ENCODE measurements around the gene RUNX2.
"Not testable (repeated sequence)": the region's sequence is repeated elsewhere in the genome, so short reads cannot be mapped to it uniquely, and the experiment has no call there.

The RUNX2 gene

DNA sequence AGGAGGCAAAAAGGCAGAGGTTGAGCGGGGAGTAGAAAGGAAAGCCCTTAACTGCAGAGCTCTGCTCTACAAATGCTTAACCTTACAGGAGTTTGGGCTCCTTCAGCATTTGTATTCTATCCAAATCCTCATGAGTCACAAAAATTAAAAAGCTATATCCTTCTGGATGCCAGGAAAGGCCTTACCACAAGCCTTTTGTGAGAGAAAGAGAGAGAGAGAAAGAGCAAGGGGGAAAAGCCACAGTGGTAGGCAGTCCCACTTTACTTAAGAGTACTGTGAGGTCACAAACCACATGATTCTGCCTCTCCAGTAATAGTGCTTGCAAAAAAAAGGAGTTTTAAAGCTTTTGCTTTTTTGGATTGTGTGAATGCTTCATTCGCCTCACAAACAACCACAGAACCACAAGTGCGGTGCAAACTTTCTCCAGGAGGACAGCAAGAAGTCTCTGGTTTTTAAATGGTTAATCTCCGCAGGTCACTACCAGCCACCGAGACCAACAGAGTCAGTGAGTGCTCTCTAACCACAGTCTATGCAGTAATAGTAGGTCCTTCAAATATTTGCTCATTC lies at the start of gene RUNX2:
TSS of gene RUNX2 (plus strand) at position 375 of the 567 bp plus-strand sequence. CDS start 397 bp downstream, outside the sequence.
- no peak for DNase-seq (ENCODE audit: low spot score)

DNA sequence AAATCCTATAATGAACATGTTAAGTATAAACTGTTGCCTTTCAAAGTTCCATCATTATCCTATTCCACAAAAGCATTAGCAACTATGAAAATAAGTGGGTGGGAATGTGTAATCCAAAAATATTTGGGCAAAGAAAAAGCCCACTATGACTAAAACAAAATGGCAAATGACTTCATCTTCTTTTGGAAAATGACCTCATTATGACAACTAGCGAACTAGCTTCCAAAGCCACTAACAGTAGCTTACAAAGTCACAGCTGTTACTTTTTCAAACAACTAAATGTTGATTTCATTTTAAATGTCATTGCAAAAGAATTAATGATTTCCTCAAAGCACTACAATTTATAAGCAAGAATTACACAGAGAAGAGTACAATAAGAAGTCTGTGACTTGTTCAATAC lies 49.8 kb upstream of the RUNX2 start:
- DNase-seq (ENCODE audit: low spot score): no peak

DNA sequence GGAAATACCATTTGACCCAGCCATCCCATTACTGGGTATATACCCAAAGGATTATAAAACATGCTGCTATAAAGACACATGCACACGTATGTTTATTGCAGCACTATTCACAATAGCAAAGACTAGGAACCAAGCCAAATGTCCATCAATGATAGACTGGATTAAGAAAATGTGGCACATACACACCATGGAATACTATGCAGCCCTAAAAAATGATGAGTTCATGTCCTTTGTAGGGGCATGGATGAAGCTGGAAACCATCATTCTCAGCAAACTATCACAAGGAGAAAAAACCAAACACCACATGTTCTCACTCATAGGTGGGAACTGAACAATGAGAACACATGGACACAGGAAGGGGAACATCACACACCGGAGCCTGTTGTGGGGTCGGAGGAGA lies 41.4 kb upstream of the RUNX2 start:
- not testable (repeated sequence) for DNase-seq (ENCODE audit: low spot score)

DNA sequence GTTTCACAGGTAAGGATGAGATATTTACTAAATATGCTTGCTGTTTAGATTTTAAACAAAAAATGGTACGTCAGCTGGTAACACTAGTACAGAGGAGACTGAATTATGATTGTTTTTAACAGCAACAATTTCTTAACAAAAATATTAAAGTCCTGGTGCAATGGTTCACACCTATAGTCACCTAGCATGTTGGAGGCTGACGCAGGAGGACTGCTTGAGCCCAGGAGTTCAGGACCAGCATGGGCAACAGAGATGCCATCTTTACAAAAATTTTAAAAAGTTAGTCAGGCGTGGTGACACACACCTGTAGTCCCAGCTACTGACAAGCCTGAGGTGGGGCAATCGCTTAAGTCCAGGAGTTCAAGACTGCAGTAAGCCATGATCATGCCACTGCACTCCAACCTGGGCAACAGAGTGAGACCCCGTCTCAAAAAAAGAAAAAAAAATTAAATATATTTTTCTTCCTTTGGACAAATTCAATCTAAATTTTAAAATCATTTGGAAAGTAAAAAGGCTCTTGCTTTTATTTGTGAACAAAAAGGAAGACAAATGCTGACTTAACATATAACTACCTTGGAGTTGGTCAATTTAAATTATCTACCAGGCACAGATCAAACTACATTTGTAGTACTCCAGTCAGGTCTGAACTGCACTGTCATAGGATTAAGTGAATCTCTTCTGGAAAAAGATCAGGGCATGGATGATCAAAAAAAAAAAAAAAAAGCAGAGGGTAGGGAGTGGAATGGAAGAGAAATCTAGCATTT lies 38.2 kb upstream of the RUNX2 start:
- no peak for DNase-seq (ENCODE audit: low spot score)

DNA sequence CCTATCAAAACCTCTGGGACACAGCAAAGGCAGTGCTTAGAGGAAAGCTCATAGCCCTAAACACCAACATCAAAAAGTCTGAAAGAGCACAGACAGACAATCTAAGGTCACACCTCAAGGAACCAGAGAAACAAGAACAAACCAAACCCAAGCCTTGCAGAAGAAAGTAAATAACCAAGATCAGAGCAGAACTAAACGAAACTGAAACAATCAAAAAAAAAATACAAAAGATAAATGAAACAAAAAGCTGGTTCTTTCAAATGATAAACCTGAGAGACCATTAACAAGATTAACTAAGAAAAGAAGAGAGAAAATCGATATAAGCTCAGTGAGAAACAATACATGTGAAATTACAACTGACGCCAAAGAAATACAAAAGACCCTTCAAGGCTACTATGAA lies 34.8 kb upstream of the RUNX2 start:
- no peak for DNase-seq (ENCODE audit: low spot score)

DNA sequence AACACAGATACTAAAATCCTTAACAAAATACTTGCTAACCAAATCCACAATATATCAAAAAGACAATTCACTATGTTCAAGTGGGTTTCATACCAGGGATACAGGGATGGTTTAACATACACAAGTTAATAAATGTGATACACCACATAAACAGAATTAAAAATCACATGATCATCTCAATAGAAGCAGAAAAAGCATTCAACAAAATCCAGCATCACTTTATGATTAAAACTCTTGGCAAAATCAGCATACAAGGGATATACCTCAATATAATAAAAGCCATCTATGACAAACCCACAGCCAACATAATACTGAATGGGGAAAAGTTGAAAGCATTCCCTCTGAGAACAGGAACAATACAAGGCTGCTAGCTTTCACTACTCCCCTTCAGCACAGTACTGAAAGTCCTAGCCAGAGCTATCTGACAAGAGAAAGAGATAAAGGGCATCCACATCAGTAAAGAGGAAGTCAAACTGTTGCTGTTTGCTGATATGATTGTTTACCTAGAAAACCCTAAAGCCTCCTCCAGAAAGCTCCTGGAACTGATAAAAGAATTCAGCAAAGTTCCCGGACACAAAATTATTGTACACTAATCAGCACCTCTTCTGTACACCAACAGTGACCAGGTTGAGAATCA lies 33.9 kb upstream of the RUNX2 start:
- not testable (repeated sequence) for DNase-seq (ENCODE audit: low spot score)

DNA sequence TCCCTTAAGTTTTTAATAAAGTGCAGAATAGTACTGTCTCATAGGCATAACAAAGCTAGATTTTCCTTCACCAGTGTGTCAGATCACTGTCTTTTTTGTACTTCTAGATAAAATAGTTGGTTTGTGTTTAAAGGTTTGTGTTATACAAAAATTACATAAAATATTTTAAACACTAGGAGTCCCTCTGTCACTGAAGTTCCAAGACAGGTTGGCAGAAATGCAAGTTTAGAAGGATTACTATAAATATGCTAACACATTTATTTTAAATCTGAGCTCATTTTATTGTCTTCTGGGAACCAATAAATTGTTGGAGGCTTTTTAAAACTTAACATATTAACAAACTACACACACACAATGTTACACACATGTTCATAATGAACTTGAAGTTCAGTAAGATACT lies 30.8 kb upstream of the RUNX2 start:
- DNase-seq (ENCODE audit: low spot score): no peak

DNA sequence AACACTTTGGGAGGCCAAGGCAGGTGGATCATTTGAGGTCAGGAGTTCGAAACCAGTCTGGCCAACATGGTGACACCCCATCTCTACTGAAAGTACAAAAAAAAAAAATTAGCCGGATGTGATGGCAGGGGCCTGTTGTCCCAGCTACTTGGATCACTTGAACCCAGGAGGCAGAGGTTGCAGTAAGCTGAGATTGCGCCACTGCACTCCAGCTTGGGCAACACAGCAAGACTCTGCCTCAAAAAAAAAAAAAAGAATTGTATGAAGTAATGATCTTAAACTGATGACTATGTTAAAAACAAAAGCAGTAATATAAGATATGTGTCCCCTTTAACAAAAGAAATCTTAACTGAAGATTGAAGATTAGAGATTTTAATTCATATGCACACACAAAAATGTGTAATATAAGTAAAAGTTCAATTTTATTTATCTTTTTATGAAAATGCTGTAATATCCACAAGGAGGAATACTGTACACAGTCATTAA lies 29.0 kb upstream of the RUNX2 start:
- no peak for DNase-seq (ENCODE audit: low spot score)

DNA sequence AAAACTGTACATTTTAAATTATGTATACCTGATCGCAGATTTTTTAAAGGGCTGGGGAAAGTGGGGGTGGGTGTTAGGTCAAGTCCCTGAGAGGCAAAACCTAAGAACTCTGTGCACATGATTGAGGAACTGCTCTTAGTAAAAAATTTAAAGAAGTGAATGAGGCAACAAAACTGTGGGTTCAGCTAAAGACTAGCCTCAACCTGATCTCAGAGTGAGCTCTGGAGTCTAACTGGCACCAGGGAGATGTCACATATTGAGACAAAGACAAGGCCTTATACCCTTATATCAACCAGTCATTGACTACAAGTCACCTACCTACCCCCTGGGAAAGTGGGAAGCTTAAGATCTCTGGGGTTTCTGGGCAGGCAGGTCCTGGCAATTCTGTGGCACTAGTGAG lies 27.4 kb upstream of the RUNX2 start:
- no peak for DNase-seq (ENCODE audit: low spot score)

DNA sequence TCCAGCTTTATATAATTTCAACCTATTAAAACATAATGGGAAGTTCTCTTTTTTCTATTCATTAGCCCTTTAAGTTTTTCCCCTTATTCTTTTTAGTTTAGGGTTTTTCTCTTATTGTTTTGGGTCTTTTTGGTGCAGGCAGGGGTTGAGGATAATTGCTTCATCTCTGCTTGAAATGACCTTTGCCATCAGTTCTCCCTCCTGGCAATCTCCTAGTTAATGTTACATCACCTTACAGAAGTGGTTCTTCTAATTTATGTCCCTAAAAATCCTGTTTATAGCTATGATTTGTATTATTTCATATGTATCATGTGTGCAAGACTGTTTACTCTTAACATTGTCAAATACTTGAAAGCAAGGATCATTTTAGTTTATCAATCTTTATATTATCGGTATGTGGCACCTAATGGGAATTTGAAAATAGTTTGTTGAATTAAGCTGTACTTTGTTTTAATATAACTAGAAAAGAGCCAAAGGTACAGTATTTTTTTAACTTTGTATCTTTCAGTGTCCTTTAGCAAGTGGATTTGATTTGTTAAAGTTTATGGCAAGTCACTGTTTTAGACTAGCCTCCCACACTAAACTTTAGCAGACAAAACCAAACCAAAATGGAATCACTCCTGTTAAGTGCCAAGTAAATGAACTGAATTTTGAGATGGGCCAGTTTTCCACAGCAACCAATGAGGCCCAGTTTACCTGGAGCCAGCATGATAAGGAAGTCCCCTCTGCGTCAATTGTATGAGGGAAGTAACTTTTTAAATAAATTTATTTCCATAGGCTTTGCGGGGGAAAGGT lies 26.6 kb upstream of the RUNX2 start:
- DNase-seq (ENCODE audit: low spot score): no peak

DNA sequence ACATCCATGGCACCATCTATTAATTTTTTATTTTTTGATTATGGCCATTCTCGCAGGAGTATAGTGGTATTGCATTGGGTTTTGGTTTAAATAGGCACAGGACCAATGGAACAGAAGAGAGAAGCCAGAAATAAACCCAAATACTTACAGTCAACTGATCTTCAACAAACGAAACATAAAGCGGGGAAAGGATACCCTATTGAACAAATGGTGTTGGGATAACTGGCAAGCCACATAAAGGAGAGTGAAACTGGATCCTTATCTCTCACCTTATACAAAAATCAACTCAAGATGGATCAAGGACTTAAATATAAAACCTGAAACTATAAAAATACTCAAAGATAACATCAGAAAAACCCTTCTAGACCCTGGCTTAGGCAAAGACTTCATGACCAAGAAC lies 25.3 kb upstream of the RUNX2 start:
- no peak for DNase-seq (ENCODE audit: low spot score)

DNA sequence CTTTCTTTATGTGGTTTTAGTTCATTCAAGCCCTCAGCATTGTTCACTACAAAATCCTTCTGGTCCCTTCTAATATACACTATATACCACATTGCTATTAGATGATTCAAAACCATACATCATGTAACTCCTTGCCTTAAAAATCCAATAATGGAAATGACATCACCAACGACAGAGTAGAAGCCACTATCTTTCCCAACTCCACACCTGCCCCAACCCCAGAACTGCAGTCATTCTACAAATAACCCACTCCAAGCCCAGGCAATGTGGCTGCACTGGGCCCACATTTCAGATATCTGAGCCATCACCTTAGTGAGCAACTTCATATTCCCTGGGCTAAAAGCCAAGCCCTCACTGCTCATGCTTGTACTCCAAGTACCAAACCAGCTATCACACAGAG lies 22.6 kb upstream of the RUNX2 start:
- DNase-seq (ENCODE audit: low spot score): no peak

DNA sequence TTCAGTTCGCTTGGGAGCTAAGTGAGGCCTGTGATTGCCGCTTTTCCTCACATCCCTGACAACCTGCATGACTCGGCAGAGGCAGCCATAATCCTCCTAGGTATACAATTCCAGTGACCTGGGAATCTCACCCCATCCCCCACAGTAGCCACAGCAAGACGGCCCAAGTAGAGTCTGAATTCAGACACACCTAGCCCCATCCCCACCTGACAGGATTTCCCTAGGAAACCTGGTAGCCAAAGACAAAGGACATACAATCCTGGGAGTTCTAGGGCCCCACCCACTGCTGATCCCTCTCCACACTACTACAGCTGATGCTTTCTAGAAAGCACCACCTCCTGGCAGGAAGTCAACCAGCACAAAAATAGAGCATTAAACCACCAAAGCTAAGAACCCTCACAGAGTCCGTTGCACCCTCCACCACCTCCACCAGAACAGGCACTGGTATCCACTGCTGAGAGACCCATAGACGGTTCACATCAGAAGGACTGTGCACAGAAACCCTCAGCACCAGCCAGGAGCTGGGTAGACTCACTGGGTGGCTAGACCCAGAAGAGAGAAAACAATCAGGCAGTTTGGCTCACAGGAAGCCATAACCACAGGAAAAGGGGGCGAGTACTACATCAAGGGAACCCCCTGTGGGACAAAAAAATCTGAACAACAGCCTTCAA lies 17.9 kb upstream of the RUNX2 start:
- DNase-seq (ENCODE audit: low spot score): no peak

DNA sequence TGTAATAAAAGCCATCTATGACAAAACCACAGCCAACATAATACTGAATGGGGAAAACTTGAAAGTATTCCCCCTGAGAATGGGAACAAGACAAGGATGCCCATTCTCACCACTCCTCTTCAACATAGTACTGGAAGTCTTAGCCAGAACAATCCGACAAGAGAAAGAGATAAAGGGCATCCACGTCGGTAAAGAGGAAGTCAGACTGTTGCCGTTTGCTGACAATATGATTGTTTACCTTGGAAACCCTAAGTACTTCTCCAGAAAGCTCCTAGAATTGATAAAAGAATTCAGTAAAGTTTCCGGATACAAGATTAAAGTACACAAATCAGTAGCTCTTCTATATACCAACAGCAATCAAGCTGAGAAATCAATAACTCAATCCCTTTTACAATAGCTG lies 14.0 kb upstream of the RUNX2 start:
- no peak for DNase-seq (ENCODE audit: low spot score)

DNA sequence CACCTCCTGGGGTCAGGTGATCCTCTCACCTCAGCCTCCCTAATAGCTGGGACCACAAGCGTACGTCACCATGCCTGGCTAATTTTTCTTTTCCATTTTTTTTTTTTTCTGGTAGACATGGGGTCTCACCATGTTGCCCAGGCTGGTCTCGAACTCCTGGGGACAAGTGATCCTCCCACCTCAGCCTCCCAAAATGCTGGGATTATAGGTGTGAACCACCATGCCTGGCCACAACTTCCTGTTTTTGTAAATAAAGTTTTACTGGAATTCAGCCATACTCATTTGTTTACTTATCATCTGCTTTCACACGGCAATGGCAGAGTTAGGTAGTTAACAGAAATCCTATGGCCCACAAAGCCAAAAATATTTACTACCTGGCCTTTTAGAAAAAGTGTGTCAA lies 7.8 kb upstream of the RUNX2 start:
- DNase-seq (ENCODE audit: low spot score): no peak

DNA sequence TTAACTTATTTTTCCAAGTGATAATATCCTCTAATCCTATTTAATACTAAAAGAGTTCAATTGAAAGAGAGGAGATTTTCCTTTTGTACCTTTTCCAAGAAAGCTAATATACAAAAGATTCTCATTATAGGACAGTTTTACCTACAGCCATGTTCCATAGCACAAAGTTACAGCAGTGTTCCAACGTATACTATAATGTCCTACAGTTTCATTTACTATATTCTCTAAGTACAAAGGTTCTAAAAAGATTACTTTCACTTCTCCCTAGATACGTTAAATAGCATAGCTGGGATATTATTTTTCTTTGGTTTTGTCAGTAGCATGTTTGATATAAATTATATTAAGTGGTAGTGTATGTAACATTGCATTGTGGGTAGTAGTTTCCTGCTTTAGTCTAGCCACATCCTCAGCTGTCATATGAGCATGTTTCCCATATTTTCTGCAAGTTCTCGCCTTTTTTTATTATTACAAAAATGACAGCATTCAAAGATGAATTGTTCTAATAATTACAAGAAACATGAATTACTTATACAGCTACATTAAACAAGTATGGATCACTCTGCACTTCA lies 4.4 kb upstream of the RUNX2 start:
- no peak for DNase-seq (ENCODE audit: low spot score)

DNA sequence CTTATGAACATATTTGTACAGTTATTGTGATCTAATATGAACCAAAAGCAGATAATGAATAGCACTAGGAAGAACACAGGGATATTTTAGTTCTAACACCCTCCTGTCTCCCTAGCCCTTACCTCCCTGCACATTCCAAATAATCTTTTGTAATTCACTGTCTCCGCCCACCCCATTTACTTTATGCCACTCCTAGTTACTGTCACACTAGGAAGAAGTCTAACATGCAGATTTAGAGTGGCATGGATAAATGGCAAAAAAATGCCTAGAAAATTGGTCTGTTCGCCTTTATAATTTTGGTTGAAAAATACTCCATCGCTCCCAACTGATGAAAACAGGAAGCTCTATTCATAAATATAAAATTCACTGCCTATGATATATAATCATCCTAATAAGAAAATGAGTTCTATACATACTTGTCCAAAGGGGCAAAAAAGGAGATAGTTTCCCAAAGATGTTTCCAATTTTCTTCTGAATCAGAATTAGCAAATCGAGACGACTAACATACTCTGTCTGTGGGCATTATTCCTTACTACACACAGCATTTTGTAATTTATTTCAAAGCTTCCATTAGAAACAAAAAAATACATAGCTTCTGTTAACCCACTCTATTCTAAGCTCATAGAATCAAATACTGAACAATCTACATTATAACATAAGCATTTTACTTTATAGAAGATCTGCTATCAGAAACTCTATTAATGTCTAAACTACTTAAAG lies 1.3 kb upstream of the RUNX2 start:
- DNase-seq (ENCODE audit: low spot score): no peak

DNA sequence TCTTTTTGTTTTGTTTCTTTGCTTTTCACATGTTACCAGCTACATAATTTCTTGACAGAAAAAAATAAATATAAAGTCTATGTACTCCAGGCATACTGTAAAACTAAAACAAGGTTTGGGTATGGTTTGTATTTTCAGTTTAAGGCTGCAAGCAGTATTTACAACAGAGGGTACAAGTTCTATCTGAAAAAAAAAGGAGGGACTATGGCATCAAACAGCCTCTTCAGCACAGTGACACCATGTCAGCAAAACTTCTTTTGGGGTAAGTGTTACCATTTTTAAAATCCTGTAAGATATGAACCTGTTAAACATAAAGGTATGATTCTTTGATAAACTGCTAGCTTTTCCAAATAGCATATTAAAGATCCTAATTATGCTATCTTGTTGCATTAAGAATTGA lies 393 bp downstream of the RUNX2 start:
- DNase-seq (ENCODE audit: low spot score): no peak

DNA sequence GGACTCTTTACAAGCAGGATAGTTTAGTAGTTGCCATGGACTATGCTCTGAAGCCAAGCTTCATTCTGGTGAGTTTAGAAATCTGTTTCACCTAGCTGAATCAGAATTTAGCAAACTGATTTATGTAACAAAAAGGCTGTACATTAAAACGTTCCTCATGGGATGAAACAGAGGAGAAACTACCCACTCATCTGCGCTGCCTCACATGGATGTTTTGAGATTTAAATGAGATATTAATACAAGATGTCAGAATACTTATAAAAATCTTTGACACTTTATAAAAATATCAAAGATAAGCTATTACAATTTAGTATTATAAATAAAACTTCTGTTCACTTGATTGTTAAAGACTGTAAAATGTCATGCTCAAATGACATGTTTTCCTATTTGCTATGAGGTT lies 16.8 kb downstream of the RUNX2 start:
- DNase-seq (ENCODE audit: low spot score): no peak

DNA sequence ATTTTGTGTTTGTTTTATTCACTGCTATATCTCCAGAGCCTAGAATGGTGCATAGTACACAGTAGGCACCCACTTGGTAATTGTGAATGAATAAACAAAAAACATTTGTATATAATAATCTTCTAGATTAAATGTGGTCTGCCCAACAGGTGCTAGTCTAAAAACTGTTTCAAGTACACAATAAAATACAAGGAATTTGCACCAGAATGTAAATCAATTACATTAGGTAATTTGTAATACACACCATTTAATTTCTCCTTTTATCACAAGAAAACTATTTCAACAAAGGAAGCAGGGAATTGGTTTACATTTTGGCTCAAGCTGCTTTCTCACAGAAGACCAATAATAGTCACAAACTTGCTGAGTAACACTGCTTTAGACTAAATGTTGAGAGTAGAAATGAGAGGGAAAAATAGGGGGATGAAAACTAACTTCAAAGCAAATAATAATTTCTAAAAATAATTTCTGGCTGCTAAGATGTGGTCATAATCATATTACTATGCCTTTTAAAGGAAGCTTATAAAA lies 22.1 kb downstream of the RUNX2 start:
- no peak for DNase-seq (ENCODE audit: low spot score)

DNA sequence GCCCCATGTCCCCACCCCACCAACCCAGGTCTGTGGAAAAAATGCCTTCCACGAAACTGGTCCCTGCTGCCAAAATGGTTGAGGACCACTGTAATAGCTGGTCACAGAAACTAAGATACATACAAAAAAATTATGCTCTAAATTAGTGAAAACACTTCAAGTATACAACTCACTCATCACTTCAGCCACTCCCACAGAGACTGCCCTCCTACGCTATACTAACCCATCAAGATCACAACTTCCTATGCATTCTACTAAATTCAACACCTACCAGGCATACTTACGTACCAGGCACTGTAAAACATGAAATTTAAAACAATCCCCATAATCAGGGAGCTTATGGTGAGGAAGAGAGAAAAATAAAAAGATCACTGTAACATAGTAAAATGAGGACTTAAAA lies 22.9 kb downstream of the RUNX2 start:
- DNase-seq (ENCODE audit: low spot score): no peak
